ENCODE data around the gene ATMIN. TPM values are rescaled to one million over a fixed set of nuclear protein-coding genes. Genes with fewer than 3 reads are reported as not detected.

The ATMIN gene
- total RNA-seq, 1 experiment from 2014 or later: 66.6 TPM

GRCh38 chr16:81073560-81074330 is 38.1 kb downstream of the ATMIN start:
- Histone ChIP-seq H4K5ac (ENCODE audit: insufficient read length, low read depth, low read length) (no peak overlapping the region), H3K23me2 (ENCODE audit: insufficient read length, low read depth, low read length, poor library complexity, severe bottlenecking) (peaks cover 8% of the 10 kb centered on the region), H3K27ac (ENCODE audit: insufficient read length, low read depth, low read length) (no peak overlapping the region), H3K14ac (ENCODE audit: insufficient read depth, low read length) (no peak overlapping the region), H2BK120ac (ENCODE audit: low read depth, low read length, poor library complexity, severe bottlenecking) (no peak overlapping the region), H2BK12ac (ENCODE audit: insufficient read length, low read depth, low read length) (no peak overlapping the region), H2AK5ac (ENCODE audit: insufficient read length, low read length) (no peak overlapping the region), H3K18ac (ENCODE audit: insufficient read length, low read depth, low read length) (no peak overlapping the region), H3K4ac (ENCODE audit: low read depth, low read length) (no peak overlapping the region), H3T11ph (ENCODE audit: low read length) (no peak overlapping the region), H3K9me3 (ENCODE audit: control insufficient read depth, low read depth, low read length) (no peaks in the 10 kb centered on the region), H2BK15ac (ENCODE audit: low read depth, low read length) (no peak overlapping the region), H4K20me1 (ENCODE audit: control insufficient read depth, insufficient read depth, insufficient read length) (no peaks in the 10 kb centered on the region), H3K56ac (ENCODE audit: insufficient read length, low read depth, low read length) (no peak overlapping the region), H3K27me3 (ENCODE audit: insufficient read depth, low read length) (no peaks in the 10 kb centered on the region), H3K79me1 (ENCODE audit: insufficient read depth, low read depth, low read length, poor library complexity, severe bottlenecking) (no peaks in the 10 kb centered on the region), H2AFZ (ENCODE audit: low read length) (no peak overlapping the region), H4K91ac (ENCODE audit: insufficient read length, low read depth, low read length) (no peak overlapping the region), H4K8ac (replicated peaks; ENCODE audit: insufficient read length, low read depth, low read length) (no peak overlapping the region), H3K4me2 (ENCODE audit: insufficient read depth, insufficient read length, low read length) (no peak overlapping the region), H3K23ac (ENCODE audit: insufficient read length, low read depth, low read length) (no peak overlapping the region), H2BK5ac (ENCODE audit: insufficient read length, low read length) (no peak overlapping the region), H3K9ac (ENCODE audit: extremely low read depth, insufficient read length, low read length) (no peak overlapping the region), H3K79me2 (ENCODE audit: insufficient read depth, low read length) (no peaks in the 10 kb centered on the region), H3K4me1 (ENCODE audit: insufficient read depth, low read length) (no peaks in the 10 kb centered on the region), H2BK20ac (ENCODE audit: low read depth, low read length, poor library complexity, severe bottlenecking) (no peak overlapping the region)
- H3K36me3 Mint-ChIP-seq (ENCODE audit: insufficient read depth in 1 of 3, low read depth in 3 of 3): no peaks in the 10 kb centered on the region
- no peak overlapping the region for H3K4me3 Mint-ChIP-seq
- H3K9me3 Mint-ChIP-seq: no peaks in the 10 kb centered on the region
- peaks cover 11 to 12% of the 10 kb centered on the region in 2 experiments for H3K4me1 Mint-ChIP-seq
- no peak for TF ChIP-seq CTCF (conservative IDR thresholded peaks at IDR 0.05)
- no peak for DNase-seq
- no peaks in the 10 kb centered on the region; the same call in 1 of the 2 replicates for H3K27me3 Mint-ChIP-seq (ENCODE audit: low read depth)
- no peak overlapping the region for H3K27ac Mint-ChIP-seq
- WGBS (ENCODE audit: extremely low coverage, insufficient read length, low lambda C conversion rate): no CpG with 5 or more reads among the region's 5 CpGs

Measured in H9 (cell line).